Measurements from ENCODE around the gene DNAI2.
A peak's percentile ranks its signal among the peaks of the same experiment; 100 is the strongest.

Gene DNAI2

GRCh38 chr17:74274060-74274708 lies at the start of gene DNAI2:
Gene DNAI2, plus strand, starts transcription at chr17:74274234. Its CDS starts 7,584 bp downstream, at chr17:74281818.
- DNase-seq: peak; percentile 80 to 89 (median 88)

GRCh38 chr17:74224959-74225725 lies 48.9 kb upstream of the DNAI2 start:
- DNase-seq: no peak

GRCh38 chr17:74226252-74226651 lies 47.8 kb upstream of the DNAI2 start:
- DNase-seq: no peak

- DNase-seq: no peak
These were observed 46.6 kb upstream of the DNAI2 start for GRCh38 chr17:74227271-74228080.

GRCh38 chr17:74228306-74228978 lies 45.6 kb upstream of the DNAI2 start:
- DNase-seq: no peak

- DNase-seq: no peak
These were observed 43.1 kb upstream of the DNAI2 start for GRCh38 chr17:74230896-74231295.

- DNase-seq: no peak
These were observed 41.8 kb upstream of the DNAI2 start for GRCh38 chr17:74231928-74232907.

- no peak for DNase-seq
These were observed 40.1 kb upstream of the DNAI2 start for GRCh38 chr17:74233937-74234336.

GRCh38 chr17:74234486-74234885 lies 39.5 kb upstream of the DNAI2 start:
- DNase-seq: no peak

GRCh38 chr17:74235040-74235581 lies 38.9 kb upstream of the DNAI2 start:
- DNase-seq: no peak

- DNase-seq: no peak
These were observed 38.1 kb upstream of the DNAI2 start for GRCh38 chr17:74235911-74236371.

GRCh38 chr17:74237321-74237720 lies 36.7 kb upstream of the DNAI2 start:
- DNase-seq: no peak

- DNase-seq: no peak
These were observed 34.9 kb upstream of the DNAI2 start for GRCh38 chr17:74239172-74239571.

- peak in 1 of 3 experiments; percentile 31 for DNase-seq
These were observed 33.3 kb upstream of the DNAI2 start for GRCh38 chr17:74240618-74241205.

- no peak for DNase-seq
These were observed 32.6 kb upstream of the DNAI2 start for GRCh38 chr17:74241431-74241830.

- DNase-seq: no peak
These were observed 32.2 kb upstream of the DNAI2 start for GRCh38 chr17:74241847-74242246.

GRCh38 chr17:74243013-74243755 lies 30.9 kb upstream of the DNAI2 start:
- no peak for DNase-seq

GRCh38 chr17:74244128-74244527 lies 29.9 kb upstream of the DNAI2 start:
- DNase-seq: no peak

GRCh38 chr17:74244548-74244947 lies 29.5 kb upstream of the DNAI2 start:
- DNase-seq: no peak
